Lower leg skin (tissue), 3 donors: ENCODE results near the gene SLC25A2.
"Not testable (repeated sequence)": the region's sequence is repeated elsewhere in the genome, so short reads cannot be mapped to it uniquely, and the experiment has no call there.

ENCODE experiments used
- POLR2A ChIP-seq, 2 donors: fragments of 450-650 bp; IDR thresholded peaks; one replicate each; pipeline ENCODE4 v1.6.1; 2016 to 2017; ENCODE audit warnings: antibody characterized with exemption in 2 of 2, mild to moderate bottlenecking in 1 of 2, moderate library complexity in 1 of 2
- TF ChIP-seq, protein P1 (sequence below), 3 donors: fragments of 450-650 bp; IDR thresholded peaks; one replicate each; pipeline ENCODE4 v1.5.1; 2016; ENCODE audit warnings: antibody characterized with exemption in 3 of 3, mild to moderate bottlenecking in 3 of 3, moderate library complexity in 2 of 3

DNA sequence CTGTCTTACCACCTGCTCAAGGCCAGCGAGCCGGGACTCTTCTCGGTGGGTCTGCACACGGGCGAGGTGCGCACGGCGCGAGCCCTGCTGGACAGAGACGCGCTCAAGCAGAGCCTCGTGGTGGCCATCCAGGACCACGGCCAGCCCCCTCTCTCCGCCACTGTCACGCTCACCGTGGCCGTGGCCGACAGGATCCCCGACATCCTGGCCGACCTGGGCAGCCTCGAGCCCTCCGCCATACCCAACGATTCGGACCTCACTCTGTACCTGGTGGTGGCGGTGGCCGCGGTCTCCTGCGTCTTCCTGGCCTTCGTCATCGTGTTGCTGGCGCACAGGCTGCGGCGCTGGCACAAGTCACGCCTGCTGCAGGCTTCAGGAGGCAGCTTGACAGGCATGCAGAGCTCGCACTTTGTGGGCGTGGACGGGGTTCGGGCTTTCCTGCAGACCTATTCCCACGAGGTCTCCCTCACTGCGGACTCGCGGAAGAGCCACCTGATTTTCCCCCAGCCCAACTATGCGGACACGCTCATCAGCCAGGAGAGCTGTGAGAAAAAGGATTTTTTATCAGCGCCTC lies 37.0 kb upstream of the SLC25A2 start:
- TF ChIP-seq, protein P1, sequence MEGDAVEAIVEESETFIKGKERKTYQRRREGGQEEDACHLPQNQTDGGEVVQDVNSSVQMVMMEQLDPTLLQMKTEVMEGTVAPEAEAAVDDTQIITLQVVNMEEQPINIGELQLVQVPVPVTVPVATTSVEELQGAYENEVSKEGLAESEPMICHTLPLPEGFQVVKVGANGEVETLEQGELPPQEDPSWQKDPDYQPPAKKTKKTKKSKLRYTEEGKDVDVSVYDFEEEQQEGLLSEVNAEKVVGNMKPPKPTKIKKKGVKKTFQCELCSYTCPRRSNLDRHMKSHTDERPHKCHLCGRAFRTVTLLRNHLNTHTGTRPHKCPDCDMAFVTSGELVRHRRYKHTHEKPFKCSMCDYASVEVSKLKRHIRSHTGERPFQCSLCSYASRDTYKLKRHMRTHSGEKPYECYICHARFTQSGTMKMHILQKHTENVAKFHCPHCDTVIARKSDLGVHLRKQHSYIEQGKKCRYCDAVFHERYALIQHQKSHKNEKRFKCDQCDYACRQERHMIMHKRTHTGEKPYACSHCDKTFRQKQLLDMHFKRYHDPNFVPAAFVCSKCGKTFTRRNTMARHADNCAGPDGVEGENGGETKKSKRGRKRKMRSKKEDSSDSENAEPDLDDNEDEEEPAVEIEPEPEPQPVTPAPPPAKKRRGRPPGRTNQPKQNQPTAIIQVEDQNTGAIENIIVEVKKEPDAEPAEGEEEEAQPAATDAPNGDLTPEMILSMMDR (IDR thresholded peaks at IDR 0.05) = not testable (repeated sequence)
- not testable (repeated sequence) for TF ChIP-seq POLR2A (IDR thresholded peaks at IDR 0.05)
